ENCODE measurements around the gene PTPRO.

PTPRO gene

DNA sequence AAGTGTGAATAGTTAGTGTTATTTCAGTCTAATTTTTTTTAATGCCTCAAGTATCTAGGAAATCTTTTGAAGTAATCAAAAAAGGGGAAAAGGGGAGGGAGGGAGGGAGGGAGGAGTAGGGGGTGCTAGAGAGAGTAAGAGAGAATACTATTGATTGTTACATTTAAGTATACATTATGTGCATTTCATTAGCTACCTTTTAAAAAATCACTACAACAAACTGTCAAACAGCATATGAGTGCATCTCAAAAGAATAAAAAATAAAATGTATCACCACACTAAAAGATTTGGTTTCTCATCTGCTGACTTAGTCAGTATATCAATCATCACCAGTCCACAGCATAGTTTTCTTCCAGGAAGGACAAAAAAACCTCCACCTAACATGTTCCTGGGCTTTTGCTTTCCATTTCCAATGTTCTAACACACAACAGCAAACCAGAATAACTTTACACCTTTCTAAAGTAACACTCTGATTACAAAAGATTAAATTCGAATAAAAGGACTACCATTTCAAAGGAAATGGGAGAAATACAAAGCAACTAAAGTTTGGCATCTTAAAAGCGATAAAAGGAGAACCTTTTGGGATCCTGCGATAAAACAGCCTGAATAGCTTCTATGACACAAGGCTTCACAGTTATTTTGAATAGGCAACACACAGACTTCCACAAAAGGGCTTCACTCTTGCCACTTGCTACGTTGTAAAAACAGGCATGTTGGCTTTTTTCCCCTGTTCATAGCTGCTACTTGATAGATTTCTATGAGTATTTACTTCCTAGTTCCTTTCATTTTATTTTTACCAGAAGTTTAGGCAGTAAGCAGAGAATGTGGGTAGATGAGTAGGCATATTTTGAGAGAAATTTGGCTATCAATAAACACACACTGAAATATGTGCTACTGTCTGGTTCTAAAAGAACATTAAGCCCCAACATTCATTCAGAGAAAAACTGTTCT, 306.0 kb downstream of the PTPRO start:
- no peak overlapping the region for H3K9ac ChIP-seq (ENCODE audit: low read length)
- no peak overlapping the region for H3K27ac ChIP-seq (ENCODE audit: low read depth, low read length)

DNA sequence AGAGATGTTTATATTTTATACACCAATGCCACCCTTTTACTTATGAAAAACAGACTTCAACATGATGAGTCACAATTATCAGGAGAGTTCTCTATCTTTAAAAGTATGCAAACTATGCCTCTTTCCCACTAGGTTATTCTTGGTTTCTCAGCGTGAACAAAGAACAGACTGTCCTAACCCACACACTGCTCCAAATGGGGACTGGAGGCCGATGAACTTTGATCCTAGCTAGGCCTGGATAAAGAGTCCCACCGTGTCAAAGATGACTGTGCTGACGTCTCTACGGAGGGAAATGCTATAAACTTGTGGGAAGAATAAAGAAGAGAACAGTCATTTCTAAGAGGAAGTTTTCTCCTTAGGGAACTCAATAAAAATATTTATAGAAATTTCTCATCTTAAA, 306.8 kb downstream of the PTPRO start:
- Histone ChIP-seq H3K27me3 (ENCODE audit: low read length) (no peaks in the 10 kb centered on the region), H3K4me3 (ENCODE audit: insufficient read depth, low read length, poor library complexity, severe bottlenecking) (no peak overlapping the region), H3K4me2 (ENCODE audit: low read depth, low read length, poor library complexity, severe bottlenecking) (no peak overlapping the region), H3F3A (ENCODE audit: insufficient read depth) (no peaks in the 10 kb centered on the region), H3K9me2 (replicated peaks; ENCODE audit: insufficient read depth, low read length) (no peaks in the 10 kb centered on the region), H2AFZ (ENCODE audit: low read depth, low read length, severe bottlenecking) (no peak overlapping the region), H3K36me3 (ENCODE audit: low read length) (no peaks in the 10 kb centered on the region), H3K79me2 (ENCODE audit: insufficient read depth, low read length) (no peaks in the 10 kb centered on the region), H4K20me1 (ENCODE audit: low read depth, low read length) (no peaks in the 10 kb centered on the region), H3K9me3 (ENCODE audit: insufficient read depth, low read length) (no peaks in the 10 kb centered on the region), H3K27ac (ENCODE audit: low read depth, low read length) (no peak overlapping the region), H3K9ac (ENCODE audit: low read length) (no peak overlapping the region)
- TF ChIP-seq CTCF (IDR thresholded peaks at IDR 0.05; ENCODE audit: insufficient read depth, low read length, poor library complexity, severe bottlenecking) (no peak), EZH2phosphoT487 (conservative IDR thresholded peaks at IDR 0.05; ENCODE audit: low read length) (no peak)

More for the DNA sequence above, 306.0 kb downstream of the PTPRO start:
- H3K27me3 ChIP-seq (ENCODE audit: low read length) = no peaks in the 10 kb centered on the region
- no peaks in the 10 kb centered on the region for H3K9me2 ChIP-seq (replicated peaks; ENCODE audit: insufficient read depth, low read length)
- no peak for TF ChIP-seq CTCF (IDR thresholded peaks at IDR 0.05; ENCODE audit: insufficient read depth, low read length, poor library complexity, severe bottlenecking)
- TF ChIP-seq EZH2phosphoT487 (conservative IDR thresholded peaks at IDR 0.05; ENCODE audit: low read length) = no peak
- no peak overlapping the region for H3K4me2 ChIP-seq (ENCODE audit: low read depth, low read length, poor library complexity, severe bottlenecking)
- no peak overlapping the region for H2AFZ ChIP-seq (ENCODE audit: low read depth, low read length, severe bottlenecking)
- no peaks in the 10 kb centered on the region for H3F3A ChIP-seq (ENCODE audit: insufficient read depth)
- H3K9me3 ChIP-seq (ENCODE audit: insufficient read depth, low read length) = no peaks in the 10 kb centered on the region
- H3K36me3 ChIP-seq (ENCODE audit: low read length) = no peaks in the 10 kb centered on the region
- no peaks in the 10 kb centered on the region for H4K20me1 ChIP-seq (ENCODE audit: low read depth, low read length)
- no peaks in the 10 kb centered on the region for H3K79me2 ChIP-seq (ENCODE audit: insufficient read depth, low read length)
- H3K4me3 ChIP-seq (ENCODE audit: insufficient read depth, low read length, poor library complexity, severe bottlenecking) = no peak overlapping the region

- no peaks in the 10 kb centered on the region for H3K27me3 ChIP-seq (ENCODE audit: low read length)
- H3K9me2 ChIP-seq (replicated peaks; ENCODE audit: insufficient read depth, low read length) = no peaks in the 10 kb centered on the region
- no peaks in the 10 kb centered on the region for H3K36me3 ChIP-seq (ENCODE audit: low read length)
- H3K4me2 ChIP-seq (ENCODE audit: low read depth, low read length, poor library complexity, severe bottlenecking) = no peak overlapping the region
- no peak overlapping the region for H2AFZ ChIP-seq (ENCODE audit: low read depth, low read length, severe bottlenecking)
- H3K4me3 ChIP-seq (ENCODE audit: insufficient read depth, low read length, poor library complexity, severe bottlenecking) = no peak overlapping the region
- no peak overlapping the region for H3K9ac ChIP-seq (ENCODE audit: low read length)
- H3K27ac ChIP-seq (ENCODE audit: low read depth, low read length) = no peak overlapping the region
- no peaks in the 10 kb centered on the region for H3K79me2 ChIP-seq (ENCODE audit: insufficient read depth, low read length)
- no peaks in the 10 kb centered on the region for H4K20me1 ChIP-seq (ENCODE audit: low read depth, low read length)
- H3F3A ChIP-seq (ENCODE audit: insufficient read depth) = no peaks in the 10 kb centered on the region
- H3K9me3 ChIP-seq (ENCODE audit: insufficient read depth, low read length) = no peaks in the 10 kb centered on the region
- TF ChIP-seq CTCF (IDR thresholded peaks at IDR 0.05; ENCODE audit: insufficient read depth, low read length, poor library complexity, severe bottlenecking) (no peak), EZH2phosphoT487 (conservative IDR thresholded peaks at IDR 0.05; ENCODE audit: low read length) (no peak)
These were observed 307.5 kb downstream of the PTPRO start for GRCh38 chr12:15629761-15630160.
